ENCODE results near the gene ODR4. TPM values are rescaled to one million over a fixed set of nuclear protein-coding genes. Genes with fewer than 3 reads are reported as not detected.

The ODR4 gene
- polyA plus RNA-seq, 1 donor (not counting 4 experiments of a cell fraction or from before 2014, with no cell fraction given) = 20.0 TPM

DNA sequence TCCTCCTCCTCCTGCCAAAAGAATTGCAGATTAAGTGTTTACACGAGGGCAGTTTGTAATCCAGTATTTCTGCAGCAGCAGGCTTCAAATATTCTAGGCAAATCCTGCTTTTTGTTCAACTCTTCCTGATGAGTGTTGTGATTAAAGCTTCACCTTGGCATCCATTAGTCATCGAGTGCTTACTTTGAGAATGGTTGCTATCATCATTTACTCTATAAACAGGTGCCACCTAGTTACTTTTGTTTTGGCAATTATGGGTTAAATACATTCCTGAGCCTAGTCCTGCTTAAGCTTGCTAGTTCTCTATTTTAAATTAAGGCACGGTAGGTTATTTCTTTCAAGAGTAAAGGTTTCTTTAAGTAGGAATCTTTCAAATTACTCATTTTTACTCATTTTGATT lies 64.9 kb downstream of the ODR4 start:
- H3K27me3 ChIP-seq (ENCODE audit: control insufficient read depth, extremely low read depth, insufficient read depth, low read length) = no peaks in the 10 kb centered on the region
- no peak overlapping the region for H2AFZ ChIP-seq (ENCODE audit: control insufficient read depth, low read length)
- H3K79me2 ChIP-seq (ENCODE audit: control insufficient read depth, insufficient read depth, low read length) = no peaks in the 10 kb centered on the region
- H3K4me3 ChIP-seq (ENCODE audit: control insufficient read depth in 2 of 3, extremely low read depth in 1 of 3, insufficient read depth in 2 of 3, low read depth in 1 of 3, low read length in 3 of 3) = no peak overlapping the region
- no peaks in the 10 kb centered on the region for H3K36me3 ChIP-seq (ENCODE audit: control insufficient read depth in 2 of 2, extremely low read depth in 1 of 2, insufficient read depth in 2 of 2, low read length in 2 of 2)
- H3K9me3 ChIP-seq (ENCODE audit: control insufficient read depth, low read depth, low read length) = no peaks in the 10 kb centered on the region
- H3K9me1 ChIP-seq (ENCODE audit: control insufficient read depth, extremely low read depth, insufficient read depth, low read length) = no peaks in the 10 kb centered on the region
- TF ChIP-seq EZH2 (IDR thresholded peaks at IDR 0.05; ENCODE audit: low read length) = no peak
- TF ChIP-seq, protein P1, sequence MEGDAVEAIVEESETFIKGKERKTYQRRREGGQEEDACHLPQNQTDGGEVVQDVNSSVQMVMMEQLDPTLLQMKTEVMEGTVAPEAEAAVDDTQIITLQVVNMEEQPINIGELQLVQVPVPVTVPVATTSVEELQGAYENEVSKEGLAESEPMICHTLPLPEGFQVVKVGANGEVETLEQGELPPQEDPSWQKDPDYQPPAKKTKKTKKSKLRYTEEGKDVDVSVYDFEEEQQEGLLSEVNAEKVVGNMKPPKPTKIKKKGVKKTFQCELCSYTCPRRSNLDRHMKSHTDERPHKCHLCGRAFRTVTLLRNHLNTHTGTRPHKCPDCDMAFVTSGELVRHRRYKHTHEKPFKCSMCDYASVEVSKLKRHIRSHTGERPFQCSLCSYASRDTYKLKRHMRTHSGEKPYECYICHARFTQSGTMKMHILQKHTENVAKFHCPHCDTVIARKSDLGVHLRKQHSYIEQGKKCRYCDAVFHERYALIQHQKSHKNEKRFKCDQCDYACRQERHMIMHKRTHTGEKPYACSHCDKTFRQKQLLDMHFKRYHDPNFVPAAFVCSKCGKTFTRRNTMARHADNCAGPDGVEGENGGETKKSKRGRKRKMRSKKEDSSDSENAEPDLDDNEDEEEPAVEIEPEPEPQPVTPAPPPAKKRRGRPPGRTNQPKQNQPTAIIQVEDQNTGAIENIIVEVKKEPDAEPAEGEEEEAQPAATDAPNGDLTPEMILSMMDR (optimal IDR thresholded peaks at IDR 0.05 in 1 of 3, IDR thresholded peaks at IDR 0.05 in 1 of 3, conservative IDR thresholded peaks at IDR 0.05 in 1 of 3; ENCODE audit: extremely low read depth in 1 of 3, insufficient read depth in 2 of 3, low read length in 3 of 3) = no peak
- H3K27ac ChIP-seq (ENCODE audit: control insufficient read depth, insufficient read depth, low read length) = peak overlapping the region; percentile 32
- H4K20me1 ChIP-seq (ENCODE audit: control insufficient read depth, extremely low read depth, insufficient read depth, low read length) = no peaks in the 10 kb centered on the region
- DNase-seq (ENCODE audit: low read depth, low spot score) = no peak
- peaks cover 14% of the 10 kb centered on the region for H3K4me1 ChIP-seq (ENCODE audit: control insufficient read depth, extremely low read depth, insufficient read depth, low read length)
- no peak overlapping the region for H3K9ac ChIP-seq (ENCODE audit: control insufficient read depth, extremely low read depth, insufficient read depth, low read length)
- peak; percentile 23 for FAIRE-seq
- dilution Hi-C loops (cut with MboI; ENCODE audit: extremely low pct_ligation_motif_present, low sequenced_read_pairs) = no loop called here
- no peak overlapping the region for H3K4me2 ChIP-seq (ENCODE audit: control insufficient read depth, extremely low read depth, insufficient read depth, low read depth, low read length)

DNA sequence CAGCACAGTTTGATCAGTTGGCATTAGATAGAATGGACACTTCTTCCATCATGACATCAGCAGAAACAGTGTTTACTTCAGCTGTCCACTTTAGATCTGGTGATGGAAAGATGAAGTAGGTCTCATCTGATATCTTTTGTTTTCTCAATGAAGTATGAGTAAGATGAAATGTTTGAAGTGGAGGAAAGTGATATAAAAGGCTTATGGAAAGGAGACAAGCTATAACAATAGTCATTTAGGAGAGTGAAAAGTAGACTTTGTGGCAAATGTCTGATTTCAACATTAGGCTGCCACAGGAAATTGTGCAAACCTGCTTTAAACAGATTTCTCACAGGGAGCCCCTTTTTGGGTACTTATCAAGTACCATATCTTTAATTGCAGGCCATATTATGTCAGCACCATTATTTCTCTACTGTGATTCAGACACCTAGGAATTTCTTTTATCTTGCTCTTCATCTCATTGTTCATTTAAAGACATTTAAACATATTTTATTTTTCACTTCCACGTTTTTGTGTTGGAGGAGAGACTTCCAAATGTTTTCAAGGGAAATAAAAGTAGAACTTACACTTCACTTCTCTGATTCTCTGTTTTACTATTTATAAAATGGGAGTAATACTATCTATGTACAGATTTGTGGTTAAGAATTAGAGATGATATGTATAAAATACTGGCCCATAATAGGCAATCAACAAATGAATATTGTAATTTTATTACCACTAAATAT lies 67.2 kb downstream of the ODR4 start:
- no peaks in the 10 kb centered on the region for H3K27me3 ChIP-seq (ENCODE audit: control insufficient read depth, extremely low read depth, insufficient read depth, low read length)
- TF ChIP-seq, protein P1 (optimal IDR thresholded peaks at IDR 0.05 in 1 of 3, IDR thresholded peaks at IDR 0.05 in 1 of 3, conservative IDR thresholded peaks at IDR 0.05 in 1 of 3; ENCODE audit: extremely low read depth in 1 of 3, insufficient read depth in 2 of 3, low read length in 3 of 3) = no peak
- no peak for TF ChIP-seq EZH2 (IDR thresholded peaks at IDR 0.05; ENCODE audit: low read length)
- no peak overlapping the region for H3K4me3 ChIP-seq (ENCODE audit: control insufficient read depth in 2 of 3, extremely low read depth in 1 of 3, insufficient read depth in 2 of 3, low read depth in 1 of 3, low read length in 3 of 3)
- no peaks in the 10 kb centered on the region for H3K9me1 ChIP-seq (ENCODE audit: control insufficient read depth, extremely low read depth, insufficient read depth, low read length)
- no peak overlapping the region for H2AFZ ChIP-seq (ENCODE audit: control insufficient read depth, low read length)
- DNase-seq (ENCODE audit: low read depth, low spot score) (no peak), FAIRE-seq (peak; percentile 82)
- no peaks in the 10 kb centered on the region for H3K79me2 ChIP-seq (ENCODE audit: control insufficient read depth, insufficient read depth, low read length)
- no peak overlapping the region for H3K4me2 ChIP-seq (ENCODE audit: control insufficient read depth, extremely low read depth, insufficient read depth, low read depth, low read length)
- no peaks in the 10 kb centered on the region for H4K20me1 ChIP-seq (ENCODE audit: control insufficient read depth, extremely low read depth, insufficient read depth, low read length)
- no peaks in the 10 kb centered on the region for H3K9me3 ChIP-seq (ENCODE audit: control insufficient read depth, low read depth, low read length)
- dilution Hi-C loops (cut with MboI; ENCODE audit: extremely low pct_ligation_motif_present, low sequenced_read_pairs) = no loop called here
- H3K27ac ChIP-seq (ENCODE audit: control insufficient read depth, insufficient read depth, low read length) = no peak overlapping the region
- H3K9ac ChIP-seq (ENCODE audit: control insufficient read depth, extremely low read depth, insufficient read depth, low read length) = no peak overlapping the region
- H3K4me1 ChIP-seq (ENCODE audit: control insufficient read depth, extremely low read depth, insufficient read depth, low read length) = peaks cover 14% of the 10 kb centered on the region
- H3K36me3 ChIP-seq (ENCODE audit: control insufficient read depth in 2 of 2, extremely low read depth in 1 of 2, insufficient read depth in 2 of 2, low read length in 2 of 2) = no peaks in the 10 kb centered on the region
